ENCODE results near the gene TTLL8. TPM values are rescaled to one million over a fixed set of nuclear protein-coding genes. Genes with fewer than 3 reads are reported as not detected.

Gene TTLL8
- total and polyA plus RNA-seq, 2 of the 8 experiments (the other 6 are each of a cell fraction or from before 2014, with no cell fraction given), result not detected

- no peak for TF ChIP-seq HDAC6 (IDR thresholded peaks at IDR 0.05; ENCODE audit: low read depth, low read length)
Measured at GRCh38 chr22:50059881-50060262, 1.8 kb upstream of the TTLL8 start (continued).

Measured in H1 (cell line).